GM12864 (cell line): ENCODE data around the gene CDCA7L.
A peak's percentile ranks its signal among the peaks of the same experiment; 100 is the strongest.

Experiments used
- DNase-seq: peaks from one replicate; pipeline ENCODE4 v3.0.0-alpha.2; 2011; ENCODE audit warnings: low read depth
- H3K4me3 ChIP-seq: 2 replicates; pipeline ENCODE4 v1.5.1; 2011; ENCODE audit warnings: mild to moderate bottlenecking, low read depth, low read length, control low read depth
- CTCF ChIP-seq: IDR thresholded peaks from 2 replicates; pipeline ENCODE4 v1.5.1; 2011; ENCODE audit warnings: low read depth, mild to moderate bottlenecking, moderate library complexity, low read length, control low read depth, inconsistent platforms; ENCODE audit errors: missing control alignments

The CDCA7L gene

GRCh38 chr7:21972397-21972784, 26.7 kb upstream of the CDCA7L start:
- DNase-seq: no peak
- TF ChIP-seq CTCF: no peak
- H3K4me3 ChIP-seq: no peak overlapping the region

- TF ChIP-seq CTCF: no peak
- DNase-seq: no peak
These were observed 26.2 kb upstream of the CDCA7L start for GRCh38 chr7:21971780-21972396.

GRCh38 chr7:21969822-21970221, 24.1 kb upstream of the CDCA7L start:
- no peak for TF ChIP-seq CTCF
- DNase-seq: no peak
- H3K4me3 ChIP-seq: no peak overlapping the region

More at GRCh38 chr7:21971780-21972396, 26.2 kb upstream of the CDCA7L start:
- no peak overlapping the region for H3K4me3 ChIP-seq

GRCh38 chr7:21967598-21968003, 21.9 kb upstream of the CDCA7L start:
- no peak overlapping the region for H3K4me3 ChIP-seq
- DNase-seq: no peak
- TF ChIP-seq CTCF: no peak

GRCh38 chr7:21966271-21966670, 20.6 kb upstream of the CDCA7L start:
- DNase-seq: peak; percentile 68
- H3K4me3 ChIP-seq: no peak overlapping the region
- no peak for TF ChIP-seq CTCF

- H3K4me3 ChIP-seq: no peak overlapping the region
- TF ChIP-seq CTCF: no peak
- DNase-seq: no peak
These were observed 19.6 kb upstream of the CDCA7L start for GRCh38 chr7:21965291-21965690.

GRCh38 chr7:21962677-21963076, 17.0 kb upstream of the CDCA7L start:
- DNase-seq: no peak

More at GRCh38 chr7:21962677-21963076, 17.0 kb upstream of the CDCA7L start:
- no peak overlapping the region for H3K4me3 ChIP-seq
- TF ChIP-seq CTCF: no peak
